ENCODE measurements around the gene PDILT. TPM values are rescaled to one million over a fixed set of nuclear protein-coding genes. Genes with fewer than 3 reads are reported as not detected.

PDILT gene
- total RNA-seq, 4 donors from 2014 or later, result not detected

- Histone ChIP-seq H3K9me3 (no peaks in the 10 kb centered on the region), H3K27me3 (no peaks in the 10 kb centered on the region), H3K27ac (no peak overlapping the region), H3K4me3 (no peak overlapping the region), H3K4me1 (no peaks in the 10 kb centered on the region), H3K36me3 (no peaks in the 10 kb centered on the region)
- WGBS, 2 donors (ENCODE audit: low coverage in 1 of 2), result 100% methylated on average over 2 of the region's 2 CpGs; no CpG with 5 or more reads in 1 of the 2 donors
- no peak for ATAC-seq
- TF ChIP-seq POLR2A (IDR thresholded peaks at IDR 0.05) (no peak), POLR2AphosphoS5 (IDR thresholded peaks at IDR 0.05) (no peak)
These were observed 1.9 kb downstream of the PDILT start for GRCh38 chr16:20402651-20403050.

GRCh38 chr16:20401475-20402016 lies 3.0 kb downstream of the PDILT start:
- 40 to 67% methylated on average over 1 of the region's 8 CpGs for WGBS, 2 donors (ENCODE audit: low coverage in 1 of 2)
- ATAC-seq, result no peak
- Histone ChIP-seq H3K4me1 (no peaks in the 10 kb centered on the region), H3K27me3 (no peaks in the 10 kb centered on the region), H3K4me3 (no peak overlapping the region), H3K27ac (no peak overlapping the region), H3K9me3 (no peaks in the 10 kb centered on the region), H3K36me3 (no peaks in the 10 kb centered on the region)
- TF ChIP-seq POLR2A (IDR thresholded peaks at IDR 0.05), result no peak
- TF ChIP-seq CTCF (IDR thresholded peaks at IDR 0.05), result no peak
- no peak for TF ChIP-seq POLR2AphosphoS5 (IDR thresholded peaks at IDR 0.05)
- no peak for TF ChIP-seq EP300 (IDR thresholded peaks at IDR 0.05)

GRCh38 chr16:20401066-20401465 lies 3.5 kb downstream of the PDILT start:
- H3K27ac ChIP-seq, result no peak overlapping the region

GRCh38 chr16:20399185-20399584 lies 5.4 kb downstream of the PDILT start:
- WGBS, 2 donors (ENCODE audit: low coverage in 1 of 2), result 33 to 88% methylated on average over 1 to 3 of the region's 7 CpGs
- no peaks in the 10 kb centered on the region for H3K9me3 ChIP-seq
- H3K36me3 ChIP-seq, result no peaks in the 10 kb centered on the region
- H3K4me1 ChIP-seq, result peaks cover under 1 to 5% (median 1%) of the 10 kb centered on the region in 3 donors
- H3K27ac ChIP-seq, result no peak overlapping the region
- no peaks in the 10 kb centered on the region for H3K27me3 ChIP-seq
- H3K4me3 ChIP-seq, result no peak overlapping the region
- ATAC-seq, result no peak
- TF ChIP-seq EP300 (IDR thresholded peaks at IDR 0.05) (no peak), POLR2A (IDR thresholded peaks at IDR 0.05) (no peak), CTCF (IDR thresholded peaks at IDR 0.05) (no peak), POLR2AphosphoS5 (IDR thresholded peaks at IDR 0.05) (no peak)

More at GRCh38 chr16:20401066-20401465, 3.5 kb downstream of the PDILT start:
- Histone ChIP-seq H3K27me3 (no peaks in the 10 kb centered on the region), H3K4me1 (no peaks in the 10 kb centered on the region), H3K9me3 (no peaks in the 10 kb centered on the region), H3K4me3 (no peak overlapping the region), H3K36me3 (no peaks in the 10 kb centered on the region)
- TF ChIP-seq POLR2AphosphoS5 (IDR thresholded peaks at IDR 0.05) (no peak), CTCF (IDR thresholded peaks at IDR 0.05) (no peak), EP300 (IDR thresholded peaks at IDR 0.05) (no peak), POLR2A (IDR thresholded peaks at IDR 0.05) (no peak)
- 39% methylated on average over 2 of the region's 2 CpGs; no CpG with 5 or more reads in 1 of the 2 donors for WGBS, 2 donors (ENCODE audit: low coverage in 1 of 2)
- ATAC-seq, result no peak

GRCh38 chr16:20398603-20399002 lies 5.9 kb downstream of the PDILT start:
- H3K4me1 ChIP-seq, result peaks cover 4 to 11% (median 5%) of the 10 kb centered on the region in 3 donors
- no peak overlapping the region for H3K4me3 ChIP-seq
- H3K27ac ChIP-seq, result no peak overlapping the region
- no peaks in the 10 kb centered on the region for H3K36me3 ChIP-seq
- 77 to 86% methylated on average over 2 to 3 of the region's 3 CpGs for WGBS, 2 donors (ENCODE audit: low coverage in 1 of 2)
- H3K27me3 ChIP-seq, result no peaks in the 10 kb centered on the region
- ATAC-seq, result no peak
- no peak for TF ChIP-seq CTCF (IDR thresholded peaks at IDR 0.05)
- no peaks in the 10 kb centered on the region for H3K9me3 ChIP-seq
